Panc1 (cell line): ENCODE results near the gene EHD1. TPM values are rescaled to one million over a fixed set of nuclear protein-coding genes. Genes with fewer than 3 reads are reported as not detected.
A peak's percentile ranks its signal among the peaks of the same experiment; 100 is the strongest.

Experiments
- ATAC-seq: fragments of 200-7000 bp; cut with Tn5 transposase; 2 replicates; pipeline ENCODE4 v1.9.1; 2020; ENCODE audit warnings: mild to moderate bottlenecking, moderate library complexity
- BruUV-seq: library from RNA; stranded (reverse); fragments of 400-500 nt; replicated peaks from 2 replicates; lab custom pipeline; 2021; lab: Mats Ljungman, UMichigan
- CTCF ChIA-PET: fragments of 300-600 bp; sonication (Branson Sonifier 250); formaldehyde crosslinking; loops from one replicate; lab custom pipeline; 2022; ENCODE audit warnings: antibody characterized with exemption; lab: Charles Lee
- POLR2A ChIA-PET: fragments of 300-600 bp; sonication (Branson Sonifier 250); formaldehyde crosslinking; loops from one replicate; lab custom pipeline; 2022; ENCODE audit warnings: antibody characterized with exemption; lab: Charles Lee
- DNase-seq: peaks from one replicate; pipeline ENCODE4 v3.0.0-alpha.2; 2010; ENCODE audit warnings: low read depth, low spot score
- H3K27ac ChIP-seq: 2 replicates; pipeline ENCODE4 v1.5.1; 2011; ENCODE audit warnings: mild to moderate bottlenecking, low read length, inconsistent platforms
- H3K27me3 ChIP-seq: fragments of 200-500 bp; sonication (Bioruptor generic); 2 replicates; pipeline ENCODE4 v1.6.0; 2014; ENCODE audit warnings: low read length, inconsistent platforms; ENCODE audit not compliant: control insufficient read depth, insufficient read depth
- H3K36me3 ChIP-seq: fragments of 200-500 bp; sonication (Bioruptor generic); 2 replicates; pipeline ENCODE4 v1.5.1; 2014; ENCODE audit warnings: inconsistent platforms, mild to moderate bottlenecking, low read length, moderate library complexity; ENCODE audit not compliant: control insufficient read depth, insufficient read depth
- H3K4me1 ChIP-seq: 2 replicates; pipeline ENCODE4 v1.5.1; 2011; ENCODE audit warnings: inconsistent platforms, mild to moderate bottlenecking, low read length, moderate library complexity; ENCODE audit not compliant: control insufficient read depth, insufficient read depth
- H3K4me3 ChIP-seq, 2 experiments: 2 replicates each; pipeline ENCODE4 v1.5.1; 2011 to 2012; ENCODE audit warnings: low read depth in 2 of 2, low read length in 2 of 2, mild to moderate bottlenecking in 2 of 2, inconsistent platforms in 1 of 2, moderate library complexity in 1 of 2
- H3K9me3 ChIP-seq: fragments of 200-500 bp; sonication (Bioruptor generic); 2 replicates; pipeline ENCODE4 v1.5.1; 2014; ENCODE audit warnings: low read depth, mild to moderate bottlenecking, inconsistent platforms, low read length, moderate library complexity; ENCODE audit not compliant: control insufficient read depth, insufficient read depth
- CTCF ChIP-seq: fragments of 450-650 bp; IDR thresholded peaks from 2 replicates; pipeline ENCODE4 v1.5.1; 2017; ENCODE audit warnings: mild to moderate bottlenecking
- POLR2AphosphoS5 ChIP-seq: IDR thresholded peaks from 2 replicates; pipeline ENCODE4 v1.6.1; 2012; ENCODE audit warnings: mild to moderate bottlenecking, low read depth, low read length, moderate library complexity
- REST ChIP-seq, 2 experiments: IDR thresholded peaks; 2 replicates each; pipeline ENCODE4 v1.6.1; 2011 to 2012; ENCODE audit warnings: low read depth in 2 of 2, control low read depth in 1 of 2, low read length in 1 of 2, mild to moderate bottlenecking in 1 of 2, moderate library complexity in 1 of 2; ENCODE audit not compliant: insufficient read depth in 1 of 2
- SIN3A ChIP-seq: IDR thresholded peaks from 2 replicates; pipeline ENCODE4 v1.6.1; 2012; ENCODE audit warnings: low read depth, mild to moderate bottlenecking, low read length, moderate library complexity, borderline replicate concordance; ENCODE audit not compliant: insufficient read depth
- TCF7L2 ChIP-seq: IDR thresholded peaks from 2 replicates; pipeline ENCODE4 v1.6.1; 2011; ENCODE audit warnings: mild to moderate bottlenecking, low read depth, low read length, inconsistent platforms
- in situ Hi-C: cut with HindIII; loops from 2 replicates; pipeline ENCODE4 v1.10.0; 2016; ENCODE audit warnings: low sequenced_read_pairs, low pct_unique_long_range_greater_than_20kb
- intact Hi-C: fragments of 100-400 bp; cut with micrococcal nuclease; formaldehyde crosslinking; loops from one replicate; pipeline ENCODE4 v1.10.0; 2022; ENCODE audit not compliant: unreplicated experiment
- total RNA-seq: library from RNA; stranded (reverse); gene quantifications from one replicate; pipeline ENCODE4 v1.2.1, GENCODE V29; 2021; ENCODE audit not compliant: unreplicated experiment

Gene EHD1
- total RNA-seq, 1 experiment from 2014 or later = 186 TPM

- Histone ChIP-seq H3K36me3 (no peaks in the 10 kb centered on the region), H3K27ac (peak overlapping the region; percentile 85), H3K9me3 (no peaks in the 10 kb centered on the region), H3K4me1 (peaks cover 63% of the 10 kb centered on the region), H3K27me3 (no peaks in the 10 kb centered on the region), H3K4me3 (peak overlapping the region in 1 of 2 experiments; percentile 13; a peak in 1 of 4 replicates)
- ATAC-seq = no peak
- no peak for DNase-seq
- in situ Hi-C loops (no loop called here), intact Hi-C loops (no loop called here)
- BruUV-seq = no TSS peak
- POLR2A ChIA-PET = interaction anchor here (1.3 kb wide), 1 partner anchor 31 kb away, joined by 3 read pairs; no protein-coding TSS in a partner anchor
- CTCF ChIA-PET = interaction anchor here (0.6 to 1.7 kb wide), 2 partner anchors 10 to 12 kb away, joined by 8 read pairs; no protein-coding TSS in a partner anchor
- TF ChIP-seq CTCF (no peak), REST (IDR thresholded peaks at IDR 0.05; ENCODE audit: insufficient read depth in 1 of 2, low read depth in 2 of 2, low read length in 1 of 2) (no peak), SIN3A (no peak), POLR2AphosphoS5 (no peak), TCF7L2 (no peak)
Measured at GRCh38 chr11:64863391-64864060, 14.9 kb downstream of the EHD1 start.

- TF ChIP-seq REST (IDR thresholded peaks at IDR 0.05; ENCODE audit: insufficient read depth in 1 of 2, low read depth in 2 of 2, low read length in 1 of 2) (no peak), SIN3A (no peak), CTCF (no peak), POLR2AphosphoS5 (no peak), TCF7L2 (no peak)
- Histone ChIP-seq H3K4me1 (peaks cover 59% of the 10 kb centered on the region), H3K4me3 (no peak overlapping the region), H3K36me3 (no peaks in the 10 kb centered on the region), H3K27me3 (no peaks in the 10 kb centered on the region), H3K27ac (peak overlapping the region; percentile 85), H3K9me3 (no peaks in the 10 kb centered on the region)
- intact Hi-C loops (no loop called here), in situ Hi-C loops (no loop called here)
- ChIA-PET POLR2A (no interaction called here), CTCF (no interaction called here)
- DNase-seq = no peak
- no TSS peak for BruUV-seq
- ATAC-seq = no peak
Measured at GRCh38 chr11:64862987-64863390, 15.4 kb downstream of the EHD1 start.
